Activated CD4-positive, alpha-beta memory T cell treated with anti-CD3 and anti-CD28 coated beads, Interleukin-2, amount 10 ng/mL, durations not matched to agents 7 days and 5 days (primary cell): Measurements from ENCODE around the gene NTRK3. TPM values are rescaled to one million over a fixed set of nuclear protein-coding genes. Genes with fewer than 3 reads are reported as not detected.

Experiments used
- CTCF ChIA-PET: fragments of 350-600 bp; sonication (Branson Sonifier 250); formaldehyde crosslinking; loops from one replicate; lab custom pipeline; 2021; ENCODE audit warnings: antibody characterized with exemption, inconsistent platforms; lab: Charles Lee
- POLR2A ChIA-PET: fragments of 350-600 bp; sonication (Branson Sonifier 250); formaldehyde crosslinking; loops from one replicate; lab custom pipeline; 2021; ENCODE audit warnings: antibody characterized with exemption; lab: Charles Lee
- DNase-seq: peaks from one replicate; pipeline ENCODE4 v3.0.0-alpha.2; 2020
- H3K27ac Mint-ChIP-seq: one replicate; pipeline ENCODE4 v1.8.0; 2021; ENCODE audit warnings: mild to moderate bottlenecking, mixed read lengths
- H3K27me3 Mint-ChIP-seq: one replicate; pipeline ENCODE4 v1.8.0; 2021; ENCODE audit warnings: mixed read lengths
- H3K36me3 Mint-ChIP-seq: one replicate; pipeline ENCODE4 v1.8.0; 2021; ENCODE audit warnings: low read depth, mixed read lengths
- H3K4me1 Mint-ChIP-seq: one replicate; pipeline ENCODE4 v1.8.0; 2021; ENCODE audit warnings: mixed read lengths
- H3K4me3 Mint-ChIP-seq: one replicate; pipeline ENCODE4 v1.8.0; 2021; ENCODE audit warnings: mild to moderate bottlenecking, mixed read lengths
- H3K9me3 Mint-ChIP-seq: one replicate; pipeline ENCODE4 v1.8.0; 2021; ENCODE audit warnings: mixed read lengths
- total RNA-seq, 2 experiments: library from RNA; stranded (reverse); gene quantifications; one replicate each; pipeline ENCODE4 v1.2.3, GENCODE V29; 2021

NTRK3 gene
- total RNA-seq, 2 experiments from 2014 or later = not detected

DNA sequence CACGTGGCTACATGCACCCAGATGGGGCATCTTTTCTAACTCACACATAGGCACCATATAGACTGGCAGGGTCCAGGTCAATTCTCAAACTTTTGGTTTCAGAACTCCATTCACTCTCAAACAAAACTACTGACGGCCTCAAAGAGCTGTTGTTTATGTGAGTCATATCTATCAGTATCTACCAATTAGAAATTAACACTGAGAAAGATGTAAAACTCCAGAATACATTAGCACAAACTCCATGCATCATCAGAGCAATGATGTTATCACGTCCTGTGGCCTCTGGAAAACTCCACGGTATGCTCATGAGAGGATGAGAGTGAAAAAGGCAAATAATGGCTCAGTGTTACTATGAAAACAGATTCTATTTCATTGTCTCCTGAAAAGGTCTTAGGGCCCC lies 116.1 kb downstream of the NTRK3 start:
- ChIA-PET POLR2A (no interaction called here), CTCF (no interaction called here)
- Mint-ChIP-seq H3K4me3 (no peak overlapping the region), H3K9me3 (peaks cover 5% of the 10 kb centered on the region), H3K4me1 (no peaks in the 10 kb centered on the region), H3K36me3 (no peaks in the 10 kb centered on the region), H3K27me3 (no peaks in the 10 kb centered on the region), H3K27ac (no peak overlapping the region)
- DNase-seq = no peak

DNA sequence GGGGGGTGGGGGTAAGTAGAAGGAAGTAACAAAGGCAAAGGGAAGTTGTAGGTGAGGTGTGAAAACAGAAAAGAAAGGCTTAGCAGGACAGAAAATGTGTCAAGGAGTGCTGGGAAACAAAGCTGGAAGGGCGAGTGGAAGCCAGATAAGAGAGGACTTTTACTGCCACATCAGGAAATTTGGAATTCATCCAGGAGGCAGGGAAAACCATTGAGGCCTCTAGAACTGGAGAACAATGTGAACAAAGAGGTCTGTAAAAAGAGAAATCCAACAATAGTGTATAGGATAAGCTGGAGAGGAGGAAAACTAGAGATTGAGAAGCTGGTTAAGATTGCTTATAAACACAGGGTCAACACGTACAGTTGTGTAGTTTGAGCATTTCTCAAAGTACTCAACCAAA lies 116.6 kb downstream of the NTRK3 start:
- DNase-seq = no peak
- Mint-ChIP-seq H3K27me3 (no peaks in the 10 kb centered on the region), H3K36me3 (no peaks in the 10 kb centered on the region), H3K4me1 (no peaks in the 10 kb centered on the region), H3K4me3 (no peak overlapping the region), H3K9me3 (peaks cover 5% of the 10 kb centered on the region), H3K27ac (no peak overlapping the region)
- POLR2A ChIA-PET = no interaction called here
- CTCF ChIA-PET = no interaction called here

DNA sequence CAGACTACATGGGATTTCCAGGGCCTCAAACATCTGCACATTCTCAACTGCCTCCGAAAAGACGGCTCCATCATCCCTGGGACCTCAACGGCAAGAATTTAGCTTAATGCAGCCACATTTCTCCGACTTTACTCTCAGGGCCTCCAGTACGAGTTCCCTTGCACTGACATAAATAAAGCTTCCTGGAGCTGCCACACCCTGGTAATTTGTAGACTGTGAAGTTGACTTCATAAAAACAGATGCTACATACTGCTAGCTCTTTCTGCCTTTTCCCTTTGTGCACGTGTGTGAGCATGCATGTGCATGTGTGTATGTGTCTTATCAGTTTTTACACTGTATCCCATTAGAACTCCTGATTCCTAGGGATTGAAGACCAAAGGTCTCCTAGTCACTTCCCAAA lies 122.7 kb downstream of the NTRK3 start:
- no peak for DNase-seq
- Mint-ChIP-seq H3K4me1 (no peaks in the 10 kb centered on the region), H3K9me3 (peaks cover 5% of the 10 kb centered on the region), H3K36me3 (no peaks in the 10 kb centered on the region), H3K27ac (no peak overlapping the region), H3K4me3 (no peak overlapping the region), H3K27me3 (no peaks in the 10 kb centered on the region)
- POLR2A ChIA-PET = no interaction called here
- CTCF ChIA-PET = no interaction called here

DNA sequence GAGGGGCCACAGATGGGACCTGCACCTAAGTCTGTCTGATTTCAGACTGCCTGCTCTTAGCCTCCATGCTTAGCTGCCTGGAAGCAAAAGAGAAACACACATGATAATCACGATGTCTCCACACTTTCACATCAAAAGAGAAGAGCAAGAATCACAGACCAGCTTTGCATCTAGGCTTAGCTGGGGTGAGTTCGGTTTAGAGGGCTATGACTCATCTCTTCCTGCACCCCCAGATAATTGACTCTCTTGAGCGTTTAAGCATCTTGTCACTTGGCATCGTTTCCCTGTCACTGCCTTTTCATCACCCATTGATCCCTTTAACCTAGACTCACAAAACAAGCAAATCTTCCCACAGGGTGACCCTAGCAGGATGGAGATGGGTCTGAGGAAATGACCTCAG lies 124.0 kb downstream of the NTRK3 start:
- no peaks in the 10 kb centered on the region for H3K27me3 Mint-ChIP-seq
- H3K36me3 Mint-ChIP-seq = no peaks in the 10 kb centered on the region
- peaks cover 3% of the 10 kb centered on the region for H3K9me3 Mint-ChIP-seq
- ChIA-PET CTCF (no interaction called here), POLR2A (no interaction called here)
- DNase-seq = no peak
- no peak overlapping the region for H3K4me3 Mint-ChIP-seq
- H3K4me1 Mint-ChIP-seq = no peaks in the 10 kb centered on the region
- no peak overlapping the region for H3K27ac Mint-ChIP-seq

DNA sequence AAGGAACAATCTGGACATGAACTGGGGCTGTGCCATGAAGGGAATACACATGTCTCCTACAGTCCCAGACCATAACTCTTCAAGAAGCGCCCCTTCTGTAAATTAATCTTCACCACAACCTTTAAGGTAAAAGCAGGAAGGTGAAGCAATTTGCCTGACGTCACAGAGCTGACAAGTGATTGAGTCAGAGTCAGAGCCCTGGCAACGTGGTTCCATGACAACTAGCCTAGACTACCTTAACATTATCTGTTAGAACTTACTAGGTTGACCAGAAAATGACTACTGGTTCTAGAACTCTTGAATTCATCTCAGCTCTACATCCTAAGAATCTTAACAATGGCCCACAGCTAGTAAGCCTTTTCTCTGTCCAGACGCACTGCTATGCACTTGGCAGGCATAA lies 124.6 kb downstream of the NTRK3 start:
- H3K27me3 Mint-ChIP-seq = no peaks in the 10 kb centered on the region
- CTCF ChIA-PET = no interaction called here
- POLR2A ChIA-PET = no interaction called here
- no peak for DNase-seq
- no peak overlapping the region for H3K4me3 Mint-ChIP-seq
- peaks cover 3% of the 10 kb centered on the region for H3K9me3 Mint-ChIP-seq
- H3K4me1 Mint-ChIP-seq = no peaks in the 10 kb centered on the region
- no peaks in the 10 kb centered on the region for H3K36me3 Mint-ChIP-seq
- H3K27ac Mint-ChIP-seq = no peak overlapping the region

DNA sequence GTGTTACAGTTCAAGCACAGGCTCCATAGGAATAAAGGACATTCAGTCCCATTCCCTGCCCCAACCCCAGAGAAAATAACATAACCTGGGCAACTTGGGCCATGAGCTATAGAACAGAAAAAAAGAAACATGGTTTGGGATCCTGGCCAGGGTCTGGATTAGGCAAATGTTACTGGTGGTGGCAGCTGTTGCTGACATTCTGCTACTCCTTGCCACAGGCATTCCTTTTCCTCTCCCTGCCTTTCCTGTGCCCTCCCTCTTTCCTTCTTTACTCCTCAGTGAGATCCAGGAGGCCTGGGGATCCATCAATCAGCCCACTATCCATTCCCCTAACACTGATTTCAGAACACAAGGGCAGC lies 129.1 kb downstream of the NTRK3 start:
- CTCF ChIA-PET = no interaction called here

DNA sequence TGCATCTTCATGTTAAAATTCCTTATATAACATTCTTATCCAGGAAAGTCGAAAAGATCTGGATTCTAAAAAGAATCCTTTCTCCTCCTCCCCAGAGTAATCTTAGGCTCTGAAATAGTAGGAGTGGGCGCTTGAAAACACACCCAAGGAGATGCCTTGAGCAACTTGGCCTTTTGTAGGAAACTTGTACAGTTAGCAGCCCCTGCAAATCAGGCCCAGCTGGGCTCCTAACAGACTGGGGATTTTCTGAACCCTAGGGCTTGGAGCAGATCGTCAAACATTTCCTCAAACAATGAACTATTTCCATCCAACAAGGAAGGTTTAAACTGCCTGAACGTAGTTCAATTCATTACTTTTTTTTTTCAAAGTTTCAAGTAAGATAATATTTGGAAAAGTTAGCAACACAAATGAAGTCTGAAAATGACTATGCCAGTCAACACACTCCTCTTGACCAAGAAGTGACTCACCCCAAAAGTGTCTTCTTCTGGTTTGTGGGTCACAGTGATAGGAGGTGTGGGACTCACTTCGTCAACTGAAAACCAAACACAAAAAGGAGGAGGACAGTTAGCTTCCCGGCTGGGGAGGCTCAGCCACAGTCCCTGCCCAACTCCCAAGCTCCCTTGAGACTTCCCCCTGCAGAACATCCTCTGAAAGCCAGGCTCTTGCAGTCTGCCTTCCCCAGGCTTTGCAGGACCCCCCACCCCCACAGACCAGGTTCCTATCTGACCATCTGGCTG lies 129.7 kb downstream of the NTRK3 start:
- Mint-ChIP-seq H3K9me3 (no peaks in the 10 kb centered on the region), H3K4me1 (no peaks in the 10 kb centered on the region), H3K36me3 (no peaks in the 10 kb centered on the region), H3K4me3 (no peak overlapping the region), H3K27me3 (no peaks in the 10 kb centered on the region), H3K27ac (no peak overlapping the region)
- ChIA-PET CTCF (no interaction called here), POLR2A (no interaction called here)
- DNase-seq = no peak

More for the DNA sequence above, 129.1 kb downstream of the NTRK3 start:
- DNase-seq = no peak
- Mint-ChIP-seq H3K9me3 (no peaks in the 10 kb centered on the region), H3K4me3 (no peak overlapping the region), H3K36me3 (no peaks in the 10 kb centered on the region), H3K4me1 (no peaks in the 10 kb centered on the region), H3K27ac (no peak overlapping the region), H3K27me3 (no peaks in the 10 kb centered on the region)
- POLR2A ChIA-PET = no interaction called here

DNA sequence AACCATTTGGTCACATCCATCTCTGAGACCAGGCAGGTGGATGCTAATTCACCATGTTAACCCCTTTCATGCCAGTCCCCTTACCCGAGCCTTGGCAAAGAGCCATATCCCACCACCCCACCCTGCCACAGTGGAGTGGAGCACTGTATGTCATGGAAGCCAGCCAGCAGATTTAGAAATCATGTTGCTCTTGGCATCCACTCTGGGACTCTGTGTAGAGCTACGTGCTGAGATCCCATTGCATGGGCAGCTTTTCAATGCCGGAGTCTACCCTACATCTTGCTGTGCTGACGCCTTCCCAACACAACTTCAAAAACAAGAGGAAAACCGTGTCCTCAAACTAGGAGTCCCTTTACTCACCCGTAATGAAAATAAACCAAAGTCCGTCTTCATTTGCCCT lies 131.0 kb downstream of the NTRK3 start:
- no peaks in the 10 kb centered on the region for H3K36me3 Mint-ChIP-seq
- ChIA-PET CTCF (no interaction called here), POLR2A (no interaction called here)
- no peak for DNase-seq
- H3K27me3 Mint-ChIP-seq = no peaks in the 10 kb centered on the region
- no peaks in the 10 kb centered on the region for H3K9me3 Mint-ChIP-seq
- H3K4me1 Mint-ChIP-seq = no peaks in the 10 kb centered on the region
- no peak overlapping the region for H3K27ac Mint-ChIP-seq
- H3K4me3 Mint-ChIP-seq = no peak overlapping the region

DNA sequence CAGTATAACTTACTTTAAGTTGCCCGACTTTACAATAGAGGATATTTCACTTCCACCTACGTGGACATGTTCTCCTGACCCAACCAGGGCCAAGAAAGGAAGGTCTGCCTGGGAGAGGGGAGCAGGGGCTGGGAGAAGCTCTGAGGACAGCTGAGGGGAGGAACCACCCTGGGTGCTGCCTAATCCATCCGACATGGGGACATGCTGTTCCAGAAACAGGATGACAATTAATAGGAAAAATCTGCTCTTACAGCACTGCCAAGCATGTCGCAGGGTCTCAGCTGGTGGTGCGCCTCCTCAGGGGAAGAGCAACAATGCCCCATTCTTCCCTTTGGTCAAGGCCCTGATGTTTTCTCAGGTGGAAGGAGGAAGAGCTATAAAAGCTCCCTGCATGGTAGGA lies 132.3 kb downstream of the NTRK3 start:
- DNase-seq = no peak
- Mint-ChIP-seq H3K9me3 (no peaks in the 10 kb centered on the region), H3K36me3 (no peaks in the 10 kb centered on the region), H3K4me1 (no peaks in the 10 kb centered on the region), H3K27me3 (no peaks in the 10 kb centered on the region), H3K27ac (no peak overlapping the region), H3K4me3 (no peak overlapping the region)
- POLR2A ChIA-PET = no interaction called here
- CTCF ChIA-PET = no interaction called here

DNA sequence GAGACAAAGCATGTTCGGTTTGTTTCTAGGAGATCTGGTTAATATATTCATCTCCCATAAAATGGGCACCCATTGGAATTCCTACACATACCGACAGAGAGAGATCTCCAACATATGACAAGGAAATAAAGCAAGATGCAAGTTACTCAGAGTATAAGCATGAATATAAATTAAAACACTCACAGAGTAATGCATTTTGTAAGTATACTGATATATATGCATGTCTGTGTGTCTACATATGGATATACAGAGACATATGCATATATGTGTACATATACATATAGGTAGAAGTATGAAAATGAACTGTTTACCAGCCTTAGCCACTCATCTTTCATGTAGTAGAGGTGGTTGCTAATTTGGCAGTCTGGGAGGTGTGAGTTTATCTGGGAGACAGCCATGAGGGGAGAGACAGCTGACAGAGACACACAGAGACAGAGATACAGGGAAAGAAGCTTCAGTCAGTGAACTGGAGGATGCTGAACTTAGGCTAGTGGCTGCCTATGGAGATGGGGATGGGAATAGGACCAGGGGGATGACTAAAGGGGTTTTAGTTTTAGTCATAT lies 134.5 kb downstream of the NTRK3 start:
- Mint-ChIP-seq H3K36me3 (no peaks in the 10 kb centered on the region), H3K4me3 (no peak overlapping the region), H3K27me3 (no peaks in the 10 kb centered on the region), H3K4me1 (no peaks in the 10 kb centered on the region), H3K27ac (no peak overlapping the region), H3K9me3 (no peaks in the 10 kb centered on the region)
- POLR2A ChIA-PET = no interaction called here
- CTCF ChIA-PET = no interaction called here
- DNase-seq = no peak

DNA sequence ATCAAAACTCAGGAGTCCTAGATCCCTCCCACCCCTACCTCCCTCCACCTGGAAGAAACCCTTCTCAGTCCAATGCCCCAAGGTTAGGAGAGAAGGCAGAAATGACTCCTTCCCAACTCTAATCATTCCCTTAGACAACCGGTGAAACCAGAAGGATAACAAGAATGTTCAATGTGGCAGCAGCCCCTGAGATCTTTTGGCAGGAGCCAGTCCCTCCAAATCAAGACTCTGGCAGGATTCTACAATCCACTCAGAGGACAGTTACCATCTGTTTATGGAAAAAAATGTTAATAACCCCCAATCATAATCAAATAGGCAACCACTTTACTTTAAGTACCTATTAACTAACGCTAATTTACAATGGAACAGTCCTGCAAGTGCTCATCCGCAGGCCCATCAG lies 136.5 kb downstream of the NTRK3 start:
- no peak overlapping the region for H3K4me3 Mint-ChIP-seq
- no peak for DNase-seq
- H3K4me1 Mint-ChIP-seq = no peaks in the 10 kb centered on the region
- POLR2A ChIA-PET = no interaction called here
- H3K9me3 Mint-ChIP-seq = no peaks in the 10 kb centered on the region
- H3K27me3 Mint-ChIP-seq = no peaks in the 10 kb centered on the region
- H3K36me3 Mint-ChIP-seq = no peaks in the 10 kb centered on the region
- no peak overlapping the region for H3K27ac Mint-ChIP-seq
- CTCF ChIA-PET = no interaction called here

DNA sequence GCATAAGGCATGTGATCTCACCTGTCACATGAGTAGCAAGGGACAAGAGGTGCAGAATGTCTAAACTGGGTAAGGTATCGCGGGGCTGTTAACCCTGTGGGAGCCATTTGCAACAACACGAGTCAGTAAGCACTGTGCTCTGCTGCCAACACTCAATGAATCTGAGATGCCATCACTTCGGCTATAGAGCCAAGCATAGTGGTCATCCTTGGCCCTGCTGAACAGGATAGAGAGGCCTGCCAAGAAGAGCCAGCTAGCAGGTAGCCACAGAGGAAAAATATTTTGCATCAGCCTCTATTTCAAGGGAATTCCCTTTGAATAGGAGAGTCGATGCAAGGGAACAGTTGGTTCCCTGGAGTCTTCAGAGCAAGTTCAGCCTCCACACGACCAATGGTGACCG lies 137.8 kb downstream of the NTRK3 start:
- Mint-ChIP-seq H3K36me3 (no peaks in the 10 kb centered on the region), H3K4me3 (no peak overlapping the region), H3K27me3 (no peaks in the 10 kb centered on the region), H3K27ac (no peak overlapping the region), H3K9me3 (no peaks in the 10 kb centered on the region), H3K4me1 (no peaks in the 10 kb centered on the region)
- ChIA-PET POLR2A (no interaction called here), CTCF (no interaction called here)
- no peak for DNase-seq

DNA sequence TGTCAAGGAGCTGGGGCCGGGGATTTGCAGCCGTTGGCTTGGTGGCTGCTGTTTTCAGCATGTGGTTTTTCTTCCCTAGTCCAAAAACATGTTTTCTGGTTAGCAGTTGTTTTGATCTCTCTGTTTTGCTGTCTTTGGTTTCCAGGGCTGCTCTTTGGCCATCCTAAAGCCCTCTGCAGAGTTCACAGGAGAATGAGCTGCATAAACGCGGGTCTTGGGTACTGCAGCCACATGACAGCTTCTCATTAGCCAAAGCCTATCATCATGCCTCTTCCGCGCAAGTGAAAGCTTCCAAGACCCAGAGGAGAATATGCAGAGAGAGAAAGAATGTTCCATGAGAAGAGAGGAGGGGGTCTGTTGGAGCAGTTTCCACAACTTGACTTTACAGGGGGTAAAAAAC lies 138.5 kb downstream of the NTRK3 start:
- Mint-ChIP-seq H3K27me3 (no peaks in the 10 kb centered on the region), H3K4me1 (no peaks in the 10 kb centered on the region), H3K9me3 (no peaks in the 10 kb centered on the region), H3K36me3 (no peaks in the 10 kb centered on the region), H3K27ac (no peak overlapping the region), H3K4me3 (no peak overlapping the region)
- DNase-seq = no peak
- ChIA-PET CTCF (no interaction called here), POLR2A (no interaction called here)

DNA sequence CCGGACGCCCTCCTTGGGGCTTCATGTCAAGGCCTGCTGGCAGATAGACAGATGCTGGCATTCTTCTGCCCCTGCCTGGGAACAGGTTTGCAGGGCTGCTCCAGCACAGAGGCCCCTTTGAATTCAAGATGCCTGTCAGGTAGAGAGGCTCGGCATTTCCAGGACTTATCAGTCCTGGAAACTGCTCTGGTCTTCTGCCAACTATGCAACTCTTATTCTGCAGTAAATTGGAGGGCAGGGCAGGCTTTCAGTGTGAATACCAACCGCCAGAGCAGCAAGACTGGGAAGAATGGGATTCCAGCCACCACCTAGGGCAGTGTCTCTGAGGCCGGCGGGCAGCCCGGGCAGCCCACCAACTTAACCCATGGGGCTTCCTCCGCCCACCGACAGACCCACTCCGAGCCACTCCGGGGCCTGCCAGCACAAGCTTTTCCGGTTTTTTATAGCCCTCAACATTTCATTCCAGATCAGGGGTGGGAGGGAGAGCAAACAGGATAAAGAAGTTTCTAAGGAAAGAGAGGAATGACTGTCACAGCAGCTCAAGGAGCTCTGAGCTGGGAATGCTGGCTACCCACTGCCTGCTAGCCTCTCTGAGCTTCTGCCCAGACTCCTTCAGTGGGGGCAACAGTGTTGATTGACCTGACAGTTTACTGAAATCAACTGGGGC lies 140.9 kb downstream of the NTRK3 start:
- Mint-ChIP-seq H3K36me3 (no peaks in the 10 kb centered on the region), H3K27me3 (no peaks in the 10 kb centered on the region), H3K4me3 (no peak overlapping the region), H3K4me1 (no peaks in the 10 kb centered on the region), H3K27ac (no peak overlapping the region), H3K9me3 (no peaks in the 10 kb centered on the region)
- DNase-seq = no peak
- ChIA-PET CTCF (no interaction called here), POLR2A (no interaction called here)
